Ishikawa (cell line): Measurements from ENCODE around the gene ACACA.

Source experiments
- CEBPB ChIP-seq: IDR thresholded peaks from 2 replicates; pipeline ENCODE4 v1.6.1; 2012
- CREB1 ChIP-seq: IDR thresholded peaks from 2 replicates; pipeline ENCODE4 v1.6.1; 2012; ENCODE audit warnings: low read depth
- EP300 ChIP-seq: IDR thresholded peaks from 2 replicates; pipeline ENCODE4 v1.6.1; 2012; ENCODE audit warnings: borderline replicate concordance
- RAD21 ChIP-seq: IDR thresholded peaks from 2 replicates; pipeline ENCODE4 v1.6.1; 2012; ENCODE audit warnings: low read depth
- TAF1 ChIP-seq: IDR thresholded peaks from 2 replicates; pipeline ENCODE4 v1.6.1; 2012; ENCODE audit warnings: low read depth, mild to moderate bottlenecking
- TEAD4 ChIP-seq: IDR thresholded peaks from 2 replicates; pipeline ENCODE4 v1.6.1; 2012

DNA sequence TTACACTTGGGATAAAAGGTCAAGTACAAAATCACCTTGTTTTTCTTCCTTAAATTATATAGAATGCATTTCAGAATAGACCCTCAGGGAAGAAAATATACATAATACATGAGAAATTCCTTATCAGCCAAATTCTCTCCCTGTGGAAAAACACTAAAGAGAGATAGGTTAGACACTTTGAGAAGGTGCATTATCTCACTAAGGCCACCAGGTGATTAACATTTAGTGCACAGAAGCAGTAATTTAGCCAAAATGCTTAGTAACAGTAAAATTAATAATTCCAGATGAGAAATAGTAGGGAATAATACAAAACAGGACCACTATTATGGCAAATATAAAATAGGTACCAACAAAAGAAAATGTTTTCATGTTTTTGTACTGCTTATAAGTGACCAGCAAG, 216.1 kb downstream of the ACACA start:
- TF ChIP-seq TAF1 (no peak), EP300 (no peak), TEAD4 (no peak), RAD21 (no peak), CREB1 (no peak), CEBPB (no peak)
